Colon (tissue), 2 donors: ENCODE measurements around the gene KCNJ5.

ENCODE experiments used
- FAIRE-seq: peaks from 2 replicates; lab custom pipeline; 2012; peaks lifted over from hg19 to GRCh38; lab: Jason Lieb, UNC
- donor health status: control.
- donor health status: control.

Gene KCNJ5

DNA sequence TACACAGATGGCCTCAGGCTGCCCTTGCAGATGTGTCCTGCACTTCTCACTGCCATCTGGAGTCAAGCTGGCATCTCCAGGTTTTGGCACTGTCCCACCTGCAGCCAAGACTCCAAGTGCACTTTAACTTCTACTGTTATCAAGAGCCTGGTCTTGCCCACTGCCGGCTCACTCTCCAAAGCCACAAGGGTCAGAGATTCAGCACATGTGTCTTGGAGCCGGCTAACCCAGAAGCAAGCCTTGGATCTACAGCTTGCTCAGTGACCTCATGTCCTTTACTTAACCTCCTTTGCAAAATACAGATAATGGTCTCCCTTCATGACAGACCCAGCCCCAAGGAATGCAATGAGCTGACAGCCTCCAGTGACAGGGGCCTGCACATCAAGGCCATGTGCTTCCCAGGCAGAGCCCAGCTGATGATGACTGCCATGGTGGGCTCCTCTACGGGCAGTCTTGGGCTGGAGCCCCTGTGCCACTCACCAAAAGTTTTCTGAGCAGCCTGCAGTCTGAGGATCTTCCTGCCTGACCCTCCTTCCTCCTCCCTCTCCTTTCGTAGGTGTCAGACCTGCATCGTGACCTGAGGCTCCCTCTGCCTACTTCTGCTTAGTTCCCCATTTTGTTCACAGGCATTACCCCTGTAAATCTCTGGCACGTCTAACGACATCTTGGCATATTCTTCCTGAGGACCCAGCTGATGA lies 42.5 kb downstream of the KCNJ5 start:
- FAIRE-seq, result no peak

DNA sequence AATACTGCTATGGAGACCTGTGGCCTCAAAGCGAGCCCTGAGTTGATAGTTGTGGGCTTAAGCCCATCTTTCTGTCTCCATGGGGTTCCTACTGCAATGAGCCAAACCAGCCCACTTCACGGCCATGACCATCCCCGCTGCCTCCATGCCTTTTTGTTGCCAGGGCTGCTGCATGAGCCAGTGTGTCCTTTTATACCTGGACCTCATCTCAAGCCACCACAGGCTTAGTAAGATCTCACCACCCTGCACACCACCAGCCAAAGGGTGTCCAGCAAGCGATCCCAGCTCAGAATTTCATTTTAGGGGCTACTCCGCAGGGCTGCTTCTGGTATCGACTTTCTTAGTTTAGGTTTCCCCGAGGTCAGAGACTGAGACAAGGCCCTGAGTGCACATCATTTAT lies 43.2 kb downstream of the KCNJ5 start:
- FAIRE-seq, result no peak

- no peak for FAIRE-seq
Observed at GRCh38 chr11:128934926-128935325, 43.8 kb downstream of the KCNJ5 start.

- no peak for FAIRE-seq
Observed at GRCh38 chr11:128936606-128937251, 45.6 kb downstream of the KCNJ5 start.

DNA sequence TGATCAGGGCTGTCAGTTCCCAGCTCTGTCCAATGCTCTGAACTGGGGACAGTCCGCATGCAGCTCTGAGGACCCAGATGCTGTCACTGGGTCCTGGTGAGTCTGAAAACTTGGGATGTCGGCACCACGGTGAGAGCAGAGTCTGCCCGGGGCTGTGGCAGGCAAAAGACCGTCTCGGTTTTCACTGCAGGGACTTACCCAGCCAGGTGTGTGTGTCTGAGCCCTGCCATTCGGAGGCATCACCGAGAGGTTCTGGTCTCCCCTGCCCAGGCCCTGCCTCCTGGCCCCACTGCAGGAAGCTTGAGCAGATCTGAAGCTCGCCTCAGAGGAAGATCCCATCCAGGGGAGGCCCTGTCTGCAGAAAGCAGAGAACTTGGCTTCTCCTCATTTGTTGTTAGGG lies 46.3 kb downstream of the KCNJ5 start:
- FAIRE-seq, result no peak

DNA sequence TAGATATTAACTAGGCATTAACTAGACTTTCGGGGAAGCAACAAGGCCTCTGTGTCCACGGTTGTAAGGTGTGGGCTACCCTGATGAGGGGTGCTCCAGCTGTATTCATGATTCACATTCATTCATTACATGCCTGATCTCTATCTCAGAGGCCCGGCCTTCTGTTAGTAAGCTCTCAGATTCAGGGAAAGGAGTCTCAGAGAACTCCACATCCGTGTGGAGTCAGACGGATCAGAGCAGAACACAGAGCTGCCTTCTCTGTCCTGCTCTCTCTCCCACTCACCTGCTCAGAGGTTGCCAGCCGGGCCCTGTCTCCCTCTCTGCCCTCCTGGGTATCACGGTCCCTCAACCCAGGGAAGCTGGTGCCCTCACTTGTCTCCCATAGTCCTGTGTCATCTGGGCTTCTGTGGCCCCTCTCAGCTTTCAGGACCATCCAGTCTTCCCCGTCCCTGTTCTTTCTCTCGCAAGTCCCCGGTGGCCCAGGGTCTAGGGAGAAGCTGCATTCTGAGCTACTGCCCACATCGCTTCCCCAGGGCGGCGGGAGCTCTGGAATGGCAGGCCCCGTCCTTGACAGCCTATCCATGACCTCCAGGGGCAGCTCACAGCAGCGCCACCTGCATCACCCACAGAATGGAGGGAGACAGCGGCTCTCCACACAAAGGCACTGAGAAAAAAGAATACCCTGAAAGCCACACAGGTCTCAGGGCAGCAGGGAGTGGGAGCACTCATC lies 47.2 kb downstream of the KCNJ5 start:
- FAIRE-seq, result no peak

- no peak for FAIRE-seq
Observed at GRCh38 chr11:128939591-128939990, 48.4 kb downstream of the KCNJ5 start.

GRCh38 chr11:128940156-128940555 lies 49.0 kb downstream of the KCNJ5 start:
- no peak for FAIRE-seq

- no peak for FAIRE-seq
Observed at GRCh38 chr11:128940603-128941002, 49.4 kb downstream of the KCNJ5 start.

DNA sequence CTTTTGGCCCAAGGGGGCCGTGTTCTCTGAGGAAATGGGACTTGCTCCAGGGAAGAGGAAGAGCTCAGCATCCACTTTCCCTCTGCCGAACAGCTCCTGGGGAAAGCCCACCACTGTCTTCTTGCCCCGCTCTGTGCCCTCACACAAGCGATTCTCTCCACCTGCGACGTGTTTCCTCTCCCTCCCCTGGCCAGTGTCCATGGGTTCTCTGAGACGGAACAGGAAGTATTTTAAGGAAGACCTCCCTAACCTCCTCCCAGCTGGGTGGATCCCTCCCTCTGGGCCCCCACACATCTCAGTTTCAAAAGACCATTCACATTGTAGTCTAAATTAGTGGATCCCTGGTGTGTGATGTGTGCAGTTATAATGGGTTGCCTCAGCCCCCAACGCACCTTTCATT lies 50.0 kb downstream of the KCNJ5 start:
- FAIRE-seq, result no peak

DNA sequence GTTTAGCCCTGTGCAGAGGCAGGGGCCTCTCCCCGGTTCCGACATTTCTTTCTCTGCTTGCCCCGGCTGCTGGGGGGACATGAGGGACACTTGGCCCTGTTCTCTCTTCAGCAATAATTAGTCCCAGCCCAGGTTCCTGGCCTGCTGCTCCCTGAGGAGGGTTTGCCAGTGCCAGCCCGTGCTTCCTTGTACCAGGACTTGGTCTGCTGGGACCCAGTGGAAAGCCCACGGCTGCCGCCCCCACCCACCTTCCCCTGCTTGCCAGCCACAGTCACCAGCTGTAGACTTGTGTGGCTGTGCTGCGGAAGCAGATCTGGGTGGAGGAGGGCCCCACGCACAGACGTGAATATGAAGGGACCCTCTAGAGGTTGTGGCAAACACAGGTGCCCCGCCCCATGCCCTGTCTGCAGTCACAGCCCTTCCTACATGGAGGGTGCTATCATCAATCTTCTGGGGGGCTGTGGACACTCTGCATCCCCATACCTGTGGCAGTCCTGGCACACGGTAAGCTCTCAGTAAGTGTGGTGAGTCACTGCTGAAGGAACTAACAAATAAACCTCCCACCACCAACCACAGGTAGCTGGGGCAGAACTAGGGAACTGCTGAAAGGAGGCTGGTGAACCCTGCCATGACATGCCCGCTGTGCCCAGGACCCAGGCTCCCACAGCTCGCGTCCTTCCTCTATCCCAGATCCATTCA lies 50.6 kb downstream of the KCNJ5 start:
- FAIRE-seq, result no peak

- no peak for FAIRE-seq
Observed at GRCh38 chr11:128942272-128942612, 51.1 kb downstream of the KCNJ5 start.

- FAIRE-seq, result no peak
Observed at GRCh38 chr11:128942817-128943427, 51.8 kb downstream of the KCNJ5 start, which contains the start of gene TP53AIP1. TP53AIP1 (minus strand) TSS chr11:128942871; CDS start chr11:128937818, 5,053 bp downstream.

DNA sequence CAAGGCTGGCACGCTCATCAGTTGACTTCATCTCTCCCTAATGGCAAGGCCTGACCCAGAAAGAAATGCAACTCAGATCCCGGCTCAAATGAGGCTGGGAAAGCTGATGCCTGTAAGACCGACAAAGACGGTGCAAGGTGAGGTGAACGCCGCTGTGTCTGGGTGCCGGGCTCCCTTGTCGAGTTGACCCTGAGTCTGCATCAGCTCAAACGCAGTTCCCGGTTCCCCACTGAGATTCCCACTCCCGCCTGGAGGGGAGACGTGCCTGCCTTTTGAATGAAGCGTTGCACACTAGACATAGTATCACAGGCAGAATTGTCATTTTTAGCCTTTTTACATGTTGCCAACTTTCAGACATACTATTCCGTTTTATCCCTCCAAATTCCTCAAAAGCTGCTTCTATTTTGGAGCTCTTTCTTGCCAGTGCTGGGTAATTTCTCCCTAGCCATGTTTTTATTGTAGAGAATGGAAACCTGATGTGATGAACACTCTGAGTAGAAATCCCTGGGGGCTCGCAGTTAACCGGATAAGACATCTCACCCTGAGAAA lies 52.3 kb downstream of the KCNJ5 start:
- no peak for FAIRE-seq

- FAIRE-seq, result no peak
Observed at GRCh38 chr11:128946648-128947047, 55.5 kb downstream of the KCNJ5 start.

GRCh38 chr11:128947773-128948172 lies 56.6 kb downstream of the KCNJ5 start:
- no peak for FAIRE-seq

GRCh38 chr11:128948583-128948982 lies 57.4 kb downstream of the KCNJ5 start:
- no peak for FAIRE-seq

DNA sequence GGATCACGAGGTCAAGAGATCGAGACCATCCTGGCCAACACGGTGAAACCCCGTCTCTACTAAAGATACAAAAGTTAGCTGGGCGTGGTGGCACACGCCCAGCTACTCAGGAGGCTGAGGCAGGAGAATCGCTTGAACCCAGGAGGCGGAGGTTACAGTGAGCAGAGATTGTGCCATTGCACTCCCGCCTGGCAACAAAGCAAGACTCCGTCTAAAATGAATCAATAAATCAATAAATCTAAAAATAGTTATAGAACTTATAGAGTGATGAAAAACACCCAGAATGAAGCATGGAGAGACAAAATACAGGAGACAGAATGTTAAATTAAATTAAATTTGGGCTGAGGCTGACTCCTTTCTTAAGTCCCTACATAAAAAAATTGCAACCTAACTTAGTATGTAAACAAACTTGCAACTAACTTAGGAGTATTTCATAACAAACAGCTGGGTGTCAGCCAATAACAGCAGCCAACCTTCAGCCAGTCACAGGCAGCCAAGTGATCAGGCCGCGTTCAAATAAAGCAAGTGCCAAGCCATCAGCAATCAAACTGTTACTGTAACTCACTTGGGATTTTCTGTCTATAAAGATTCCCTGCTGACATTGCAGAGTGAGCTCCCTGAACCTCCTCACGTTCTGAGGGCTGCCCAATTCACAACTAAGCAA lies 58.8 kb downstream of the KCNJ5 start:
- FAIRE-seq, result no peak

DNA sequence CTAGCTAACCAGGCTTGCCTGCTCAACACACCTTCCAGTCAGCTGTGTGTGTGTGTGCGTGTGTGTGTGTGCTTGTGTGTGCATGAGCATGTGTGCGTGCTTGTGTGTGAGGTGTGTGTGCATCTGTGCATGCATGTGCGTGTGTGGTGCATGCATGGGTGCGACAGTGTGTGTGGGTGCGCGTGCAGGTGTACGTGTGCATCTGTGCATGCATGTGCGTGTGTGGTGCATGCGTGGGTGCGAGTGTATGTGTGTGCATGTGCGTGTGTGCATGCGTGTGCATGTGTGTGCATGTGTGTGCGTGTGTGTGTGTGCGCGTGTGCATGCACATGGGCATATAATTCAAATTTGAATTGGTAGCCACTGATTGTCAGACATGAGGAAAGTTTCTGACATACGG lies 62.0 kb downstream of the KCNJ5 start:
- no peak for FAIRE-seq

GRCh38 chr11:128955636-128956035 lies 64.5 kb downstream of the KCNJ5 start:
- FAIRE-seq, result no peak

GRCh38 chr11:128956401-128957201 lies 65.4 kb downstream of the KCNJ5 start:
- FAIRE-seq, result no peak
